H7 (cell line): ENCODE measurements around the gene VPS8. TPM values are rescaled to one million over a fixed set of nuclear protein-coding genes. Genes with fewer than 3 reads are reported as not detected.
"Not testable (repeated sequence)": the region's sequence is repeated elsewhere in the genome, so short reads cannot be mapped to it uniquely, and the experiment has no call there.

Source experiments
- DNase-seq: peaks from one replicate; pipeline ENCODE4 v3.0.0; 2012
- H3K27me3 ChIP-seq: 2 replicates; pipeline ENCODE4 v1.6.0; 2011; ENCODE audit warnings: mild to moderate bottlenecking, low read length; ENCODE audit not compliant: control insufficient read depth, insufficient read depth
- H3K36me3 ChIP-seq: replicated peaks from 2 replicates; pipeline ENCODE4 v1.5.1; 2011; ENCODE audit warnings: low read length; ENCODE audit not compliant: control insufficient read depth, insufficient read depth
- H3K4me3 ChIP-seq: 2 replicates; pipeline ENCODE4 v1.5.1; 2011; ENCODE audit warnings: low read depth, mild to moderate bottlenecking, control low read depth, low read length, moderate library complexity; ENCODE audit not compliant: insufficient read depth
- total RNA-seq: library from RNA; depleted of rRNA; stranded (reverse); fragments of >200 nt; shearing (Covaris generic); gene quantifications from 2 replicates; pipeline ENCODE4 v1.2.3, GENCODE V29; 2014

Gene VPS8
- total RNA-seq, 1 experiment from 2014 or later, result 20.3 TPM

DNA sequence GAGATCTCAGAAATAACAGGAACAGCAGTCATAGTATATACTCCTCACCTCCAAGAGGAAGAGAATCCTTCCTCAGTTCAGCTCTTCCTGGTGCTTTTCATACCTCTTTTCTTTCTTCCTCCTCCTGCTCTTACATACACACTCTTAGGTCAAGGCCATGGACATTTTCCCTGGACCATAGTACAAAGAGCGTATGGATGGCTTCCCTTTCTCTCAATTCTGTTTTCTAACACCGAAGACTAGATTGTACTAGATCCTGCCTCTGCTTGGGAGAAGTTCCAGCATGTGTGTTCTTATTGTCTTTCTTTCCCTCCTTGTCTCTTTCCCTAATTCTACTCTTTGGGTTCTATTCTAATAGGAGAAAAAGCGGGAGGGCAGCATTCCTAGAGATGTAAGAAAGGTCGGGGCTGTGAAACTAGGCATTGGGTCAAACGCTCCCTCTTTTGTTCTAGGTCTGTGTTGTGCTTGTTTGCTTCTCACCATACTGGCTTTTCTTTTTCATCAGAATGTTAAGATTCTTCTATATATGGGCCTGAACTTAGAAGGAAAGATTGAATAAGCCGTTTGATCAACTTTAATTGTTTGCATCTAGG lies 77.4 kb downstream of the VPS8 start:
- Histone ChIP-seq H3K36me3 (no peaks in the 10 kb centered on the region), H3K4me3 (no peak overlapping the region), H3K27me3 (no peaks in the 10 kb centered on the region)
- DNase-seq, result peak; percentile 38

DNA sequence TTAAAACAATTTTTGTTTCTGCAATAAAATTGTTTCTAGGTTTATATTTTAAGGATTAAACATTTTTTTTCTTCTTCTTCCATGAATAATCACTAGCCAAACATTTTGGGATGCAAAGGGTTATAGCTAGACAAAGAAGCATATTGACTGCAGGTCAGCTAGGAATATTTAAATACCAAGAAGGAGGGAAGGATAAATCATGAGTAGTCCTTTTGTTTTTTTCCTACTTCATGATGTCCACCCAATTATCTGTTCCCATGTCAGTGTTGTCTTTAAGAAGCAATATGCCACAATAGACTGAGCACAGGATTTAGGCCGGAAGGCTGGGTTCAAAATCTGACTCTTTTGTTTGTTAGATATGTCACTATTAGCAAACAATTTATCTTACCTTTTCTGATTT lies 82.1 kb downstream of the VPS8 start:
- H3K27me3 ChIP-seq, result no peaks in the 10 kb centered on the region
- no peak for DNase-seq
- no peaks in the 10 kb centered on the region for H3K36me3 ChIP-seq
- H3K4me3 ChIP-seq, result no peak overlapping the region

DNA sequence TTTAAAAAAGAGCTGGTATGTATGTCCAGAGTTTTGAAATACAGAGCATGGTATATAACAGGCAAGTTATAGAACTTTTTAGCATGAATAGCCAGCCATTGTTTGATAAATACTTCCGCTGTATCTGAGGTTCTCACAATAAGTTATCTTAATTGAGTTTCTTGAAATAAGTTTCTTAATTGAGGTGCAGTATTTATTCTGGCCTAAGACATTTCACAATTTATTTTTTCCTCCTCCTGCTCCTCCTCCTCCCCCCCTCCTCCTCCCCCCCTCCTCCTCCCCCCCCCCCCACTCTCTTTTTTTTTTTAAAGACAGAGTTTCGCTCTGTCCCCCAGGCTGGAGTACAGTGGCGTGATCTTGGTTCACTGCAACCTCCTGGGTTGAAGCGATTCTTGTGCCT lies 83.4 kb downstream of the VPS8 start:
- H3K27me3 ChIP-seq, result no peaks in the 10 kb centered on the region
- H3K4me3 ChIP-seq, result no peak overlapping the region
- DNase-seq, result no peak
- H3K36me3 ChIP-seq, result no peaks in the 10 kb centered on the region

DNA sequence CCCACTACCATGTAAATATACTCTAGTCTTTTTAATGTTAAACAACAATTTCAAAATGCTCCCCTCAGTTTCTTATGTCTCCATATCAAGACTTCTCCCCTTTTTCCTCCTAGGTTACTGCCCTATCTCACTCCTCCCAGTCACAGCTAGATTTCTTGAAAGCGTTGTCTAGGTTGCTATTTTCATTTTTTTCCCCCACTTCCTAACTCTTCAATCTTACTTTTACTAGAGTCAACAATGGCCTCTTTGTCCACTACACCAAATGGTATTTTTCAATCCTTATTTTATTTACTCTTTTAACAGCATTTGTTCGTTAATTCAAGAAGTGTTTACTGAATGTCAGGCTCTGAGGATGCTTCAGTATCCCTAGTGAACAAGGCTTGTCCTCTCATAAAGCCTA lies 84.4 kb downstream of the VPS8 start:
- no peak for DNase-seq
- Histone ChIP-seq H3K4me3 (no peak overlapping the region), H3K36me3 (no peaks in the 10 kb centered on the region), H3K27me3 (no peaks in the 10 kb centered on the region)

DNA sequence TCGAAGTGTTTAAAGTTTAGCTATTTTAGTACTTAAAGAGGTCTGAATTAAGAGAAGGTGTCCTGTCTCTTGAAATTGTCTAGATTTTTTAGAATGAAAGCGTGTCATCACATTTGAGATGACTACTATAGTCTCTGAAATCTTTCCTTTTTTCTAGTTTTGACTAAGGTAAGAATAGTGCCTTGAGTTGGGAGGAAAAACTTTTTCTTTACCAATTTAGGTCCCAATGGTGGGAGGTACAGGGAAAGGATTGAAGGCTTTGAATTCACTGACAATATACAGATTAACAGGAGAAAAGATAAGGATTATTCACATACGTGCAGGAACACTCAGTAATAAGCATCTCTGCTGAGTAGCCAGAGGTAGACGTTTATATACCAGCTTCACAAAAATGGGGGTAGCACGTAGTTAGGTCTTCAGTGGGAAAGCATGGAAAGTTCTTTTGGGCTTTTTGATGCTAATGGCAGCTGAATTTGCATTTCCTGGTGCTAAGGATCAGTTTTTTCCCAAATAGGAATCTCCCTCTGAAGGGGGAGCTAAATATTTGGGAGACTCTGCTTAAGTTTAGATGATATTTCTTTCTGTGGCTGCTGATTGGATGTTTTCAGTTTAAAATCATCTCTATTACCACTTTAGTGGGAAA lies 88.1 kb downstream of the VPS8 start:
- H3K27me3 ChIP-seq, result no peaks in the 10 kb centered on the region
- DNase-seq, result peak; percentile 56
- H3K4me3 ChIP-seq, result no peak overlapping the region

DNA sequence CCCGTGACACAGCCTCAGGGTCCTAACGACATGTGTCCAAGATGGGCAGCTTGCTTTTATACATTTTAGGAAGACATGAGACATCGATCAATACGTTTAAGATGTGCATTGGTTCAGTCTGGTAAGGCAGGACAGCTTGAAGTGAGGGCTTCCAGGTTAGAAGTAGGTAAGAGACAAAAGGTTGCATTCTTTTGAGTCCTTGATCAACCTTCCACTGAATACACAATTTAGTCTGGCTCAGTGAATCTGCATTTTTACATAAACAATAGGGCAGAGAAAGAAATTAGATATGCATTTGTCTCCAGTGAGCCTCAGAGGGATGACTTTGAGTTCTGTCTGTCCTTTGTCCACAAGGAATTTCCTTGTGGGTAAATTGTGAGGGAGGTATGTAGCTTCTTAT lies 95.1 kb downstream of the VPS8 start:
- DNase-seq, H3K27me3 ChIP-seq, H3K4me3 ChIP-seq, H3K36me3 ChIP-seq: not testable (repeated sequence)

More for the DNA sequence above, 88.1 kb downstream of the VPS8 start:
- H3K36me3 ChIP-seq, result no peaks in the 10 kb centered on the region

DNA sequence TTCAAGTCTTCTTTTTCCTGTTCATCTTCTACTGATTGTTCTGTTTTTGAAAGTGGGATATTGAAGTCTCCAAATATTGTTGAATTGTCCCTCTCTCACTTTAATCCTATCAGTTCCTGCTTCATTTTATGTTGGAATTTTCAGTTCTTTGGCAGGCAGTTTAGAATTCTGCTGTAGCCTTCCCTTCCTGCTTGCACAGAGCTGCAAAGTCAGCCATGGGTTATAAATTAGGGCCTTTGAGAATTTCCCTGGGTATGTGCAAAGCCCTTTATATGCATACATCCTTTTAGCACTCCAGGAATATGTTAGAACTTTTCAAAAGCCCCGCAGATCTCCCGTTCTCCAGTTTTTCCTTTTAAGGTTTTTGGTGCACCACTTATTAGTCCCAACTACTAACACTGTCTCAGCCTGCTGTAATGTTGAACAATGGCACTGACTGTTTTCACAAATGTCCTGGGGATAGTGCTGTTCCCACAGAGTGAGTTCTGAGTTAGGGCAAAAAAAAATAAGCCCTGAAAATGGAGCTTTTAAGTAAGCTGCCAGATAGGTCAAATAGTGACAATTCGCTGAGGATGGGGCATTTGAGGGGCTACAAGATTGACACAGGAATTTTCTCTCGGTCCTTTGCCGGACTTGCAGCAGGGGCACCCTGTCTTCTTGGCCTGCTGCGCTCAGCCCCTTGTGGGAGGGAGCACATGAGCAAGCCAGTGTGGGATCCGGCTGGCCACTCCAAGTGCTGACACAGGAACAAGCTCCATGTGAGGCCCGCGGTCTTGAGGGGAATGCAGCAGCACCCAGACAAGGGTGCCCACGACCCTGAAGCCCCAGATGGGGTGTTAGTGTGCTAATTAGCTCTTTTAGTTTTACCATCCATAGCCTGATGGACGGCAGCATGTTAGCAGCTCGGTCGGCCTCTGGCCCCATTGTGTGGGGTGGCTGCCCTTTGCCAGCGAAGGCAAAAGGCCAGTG lies 96.0 kb downstream of the VPS8 start:
- H3K4me3 ChIP-seq, result no peak overlapping the region
- no peaks in the 10 kb centered on the region for H3K27me3 ChIP-seq
- no peak for DNase-seq

DNA sequence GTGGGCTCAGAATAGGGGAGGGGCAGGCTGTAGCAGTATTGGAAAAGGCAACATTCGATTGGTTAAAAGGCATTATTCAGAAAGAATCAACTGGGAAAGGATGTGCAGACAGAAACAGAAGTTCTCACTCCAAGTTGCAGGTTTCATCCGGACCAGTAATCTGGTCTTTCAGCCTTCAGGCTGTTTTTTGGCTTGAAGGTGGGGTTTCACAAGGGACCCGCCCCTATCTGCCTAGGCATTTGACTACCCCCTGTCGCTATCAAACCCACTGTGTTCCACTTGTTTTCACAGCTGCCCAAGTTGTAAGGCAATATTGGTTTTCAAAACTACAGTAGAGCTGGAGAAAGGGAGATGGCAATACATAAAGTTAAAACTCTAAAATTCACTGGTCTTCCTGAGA lies 96.9 kb downstream of the VPS8 start:
- Histone ChIP-seq H3K36me3 (no peaks in the 10 kb centered on the region), H3K27me3 (no peaks in the 10 kb centered on the region), H3K4me3 (no peak overlapping the region)
- DNase-seq, result peak; percentile 22

More for the DNA sequence above, 96.0 kb downstream of the VPS8 start:
- H3K36me3 ChIP-seq, result no peaks in the 10 kb centered on the region

DNA sequence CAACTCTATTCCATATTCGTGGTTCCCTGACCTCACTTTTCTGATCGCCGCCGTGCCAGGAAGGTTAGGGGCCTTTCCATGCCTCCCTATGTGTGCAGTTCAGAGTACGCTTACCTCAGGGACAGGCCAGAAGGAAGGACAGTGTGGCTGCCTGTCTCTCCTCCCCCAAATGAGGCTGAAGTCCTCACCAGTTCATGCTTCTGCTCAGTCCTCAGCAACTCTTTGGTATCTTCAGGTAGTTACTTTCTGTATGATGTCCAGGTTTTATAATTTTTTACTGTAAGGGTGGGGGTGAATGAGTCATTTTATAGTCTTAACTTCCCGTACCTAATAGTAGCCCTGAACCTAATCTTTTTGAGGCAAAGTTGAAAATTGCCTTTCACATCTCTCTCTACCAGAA lies 98.7 kb downstream of the VPS8 start:
- Histone ChIP-seq H3K4me3 (no peak overlapping the region), H3K27me3 (no peaks in the 10 kb centered on the region), H3K36me3 (no peaks in the 10 kb centered on the region)
- DNase-seq, result no peak

DNA sequence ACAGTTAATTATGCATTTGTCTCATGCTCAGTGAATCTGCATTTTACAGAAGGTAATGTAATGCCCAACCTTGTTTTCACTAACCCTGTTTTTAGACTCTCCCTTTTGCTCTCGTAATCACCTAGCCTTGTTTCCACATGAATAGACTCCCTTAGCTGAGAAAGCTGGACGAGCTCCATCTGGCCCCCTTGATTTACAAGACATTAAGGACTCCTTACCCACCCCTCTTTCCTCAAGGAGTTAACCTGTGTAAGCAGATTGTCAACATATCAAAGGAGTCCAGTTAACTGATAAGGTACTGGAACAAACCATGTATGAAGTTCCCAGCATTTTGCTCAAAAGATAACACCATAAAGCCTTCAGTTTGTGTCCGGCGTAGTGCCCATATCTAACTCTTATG lies 99.6 kb downstream of the VPS8 start:
- no peak overlapping the region for H3K4me3 ChIP-seq
- no peaks in the 10 kb centered on the region for H3K27me3 ChIP-seq
- H3K36me3 ChIP-seq, result no peaks in the 10 kb centered on the region
- no peak for DNase-seq

DNA sequence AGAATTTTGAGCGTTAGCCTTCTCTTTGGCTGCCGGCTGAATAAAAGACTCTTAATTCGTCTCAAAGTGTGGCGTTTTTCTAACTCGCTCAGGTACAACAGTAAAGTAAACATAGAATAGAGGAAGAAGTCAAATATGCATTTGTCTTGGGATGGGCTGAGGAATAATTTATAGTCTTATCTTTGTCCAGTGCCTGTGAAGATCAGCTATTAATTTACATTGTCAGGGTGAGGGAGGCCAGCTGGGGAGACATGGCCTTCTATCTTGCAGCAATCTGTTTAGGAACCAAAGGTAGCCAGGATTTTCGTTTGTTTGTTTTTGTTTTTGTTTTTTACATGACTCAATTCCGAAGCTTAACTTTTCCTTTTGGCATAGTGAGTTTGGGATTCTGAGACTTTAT lies 100.2 kb downstream of the VPS8 start:
- Histone ChIP-seq H3K27me3 (no peaks in the 10 kb centered on the region), H3K36me3 (no peaks in the 10 kb centered on the region), H3K4me3 (no peak overlapping the region)
- no peak for DNase-seq

DNA sequence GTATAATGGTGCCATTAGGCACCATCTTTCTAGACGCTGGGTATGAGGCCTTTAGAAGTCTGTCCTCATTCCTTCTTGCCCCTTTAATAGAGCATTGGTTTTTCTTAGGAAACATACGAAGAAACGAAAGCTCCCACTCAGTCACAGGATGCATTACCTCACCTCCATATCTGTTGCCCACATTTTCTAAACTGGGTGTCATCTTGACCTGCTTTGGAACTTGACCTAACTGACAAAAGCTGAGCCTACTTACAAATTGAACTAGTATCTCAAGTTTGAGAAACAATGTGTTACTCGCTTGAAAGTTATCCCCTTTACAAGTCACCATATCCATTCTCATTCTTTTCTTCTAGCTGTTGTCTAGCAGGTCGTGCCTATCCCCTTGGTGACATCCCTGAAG lies 102.7 kb downstream of the VPS8 start:
- H3K27me3 ChIP-seq, result no peaks in the 10 kb centered on the region
- no peak for DNase-seq
- H3K4me3 ChIP-seq, result no peak overlapping the region
- no peaks in the 10 kb centered on the region for H3K36me3 ChIP-seq

DNA sequence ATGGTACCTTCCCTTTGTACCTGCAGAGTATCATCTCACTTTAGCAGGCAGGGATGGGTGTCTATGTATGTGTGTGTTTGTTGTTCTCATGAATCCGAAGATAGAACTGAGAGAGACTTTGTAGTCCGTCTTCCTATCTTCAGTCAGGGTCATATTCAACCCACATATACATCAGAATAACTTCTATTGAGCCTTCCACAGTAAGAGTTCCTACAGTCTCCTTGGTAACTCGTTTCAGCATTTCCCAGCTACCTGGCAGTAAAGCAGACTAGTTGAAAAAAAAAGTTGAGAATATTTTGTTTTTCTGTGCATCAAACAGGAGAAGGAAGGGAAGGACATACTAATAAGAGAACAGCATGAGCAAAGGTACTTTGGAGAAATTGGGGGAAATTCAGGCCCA lies 106.8 kb downstream of the VPS8 start:
- Histone ChIP-seq H3K27me3 (no peaks in the 10 kb centered on the region), H3K4me3 (no peak overlapping the region), H3K36me3 (no peaks in the 10 kb centered on the region)
- no peak for DNase-seq

DNA sequence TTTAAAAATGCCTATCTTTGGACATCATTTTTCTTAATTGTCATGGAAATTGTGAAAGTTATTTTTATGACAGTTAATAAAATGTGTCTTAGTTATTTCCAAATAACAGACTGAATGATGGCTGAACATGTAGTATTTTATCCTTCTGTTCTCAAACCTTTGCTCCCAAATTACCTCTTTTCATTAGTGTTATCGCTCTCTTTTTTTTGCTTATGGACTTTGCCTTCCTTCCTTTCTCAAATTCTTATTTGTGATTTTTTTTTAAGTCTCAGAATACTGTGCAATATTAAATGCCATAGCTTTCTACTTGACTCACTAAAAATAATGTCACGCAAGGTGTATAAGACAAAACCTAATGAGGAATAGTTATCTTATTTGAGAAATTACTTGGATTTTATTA lies 107.7 kb downstream of the VPS8 start:
- Histone ChIP-seq H3K36me3 (no peaks in the 10 kb centered on the region), H3K27me3 (no peaks in the 10 kb centered on the region), H3K4me3 (no peak overlapping the region)
- no peak for DNase-seq

DNA sequence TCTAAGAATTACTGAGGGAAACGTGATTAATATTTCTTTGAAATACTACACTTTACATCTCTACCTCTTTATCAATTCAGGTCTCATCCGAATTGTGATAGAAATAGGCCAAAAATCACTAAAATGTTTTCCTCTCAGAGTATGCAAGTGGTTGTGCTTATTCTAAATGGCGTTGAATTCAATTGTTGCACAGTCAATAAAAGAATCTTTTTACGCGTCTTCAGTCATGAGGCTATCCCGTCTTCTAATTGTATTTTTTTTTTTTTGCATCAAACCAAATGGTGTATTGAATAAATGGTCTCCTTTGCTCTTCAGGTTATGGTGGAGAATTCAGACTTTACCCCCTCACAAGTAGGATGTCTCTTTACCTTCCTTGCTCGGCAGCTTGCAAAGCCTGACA lies 112.6 kb downstream of the VPS8 start:
- Histone ChIP-seq H3K36me3 (no peaks in the 10 kb centered on the region), H3K4me3 (no peak overlapping the region), H3K27me3 (no peaks in the 10 kb centered on the region)
- no peak for DNase-seq
